HepG2 (cell line): Measurements from ENCODE around the gene PPRC1. TPM values are rescaled to one million over a fixed set of nuclear protein-coding genes. Genes with fewer than 3 reads are reported as not detected.

ENCODE experiments used
- EHMT2 ChIP-seq: fragments of 200-600 bp; sonication (generic); IDR thresholded peaks from 2 replicates; pipeline ENCODE4 v1.7.0; 2017; ENCODE audit warnings: antibody characterized with exemption, low read depth, low read length, borderline replicate concordance
- GPN1 ChIP-seq: sonication (generic); formaldehyde crosslinking; IDR thresholded peaks from 2 replicates; pipeline ENCODE4 v1.5.1; 2020; ENCODE audit warnings: missing genetic modification reagents, borderline replicate concordance
- HNRNPL ChIP-seq: fragments of 200-400 bp; formaldehyde crosslinking; IDR thresholded peaks from 2 replicates; pipeline ENCODE4 v1.6.1; 2017; ENCODE audit warnings: mild to moderate bottlenecking, low read depth, low read length
- KLF16 ChIP-seq, 2 experiments: sonication (generic) in 1 of 2; formaldehyde crosslinking in 1 of 2; IDR thresholded peaks; 2 replicates each; pipeline versions ENCODE4 v1.6.1 to v1.8.0; 2016 to 2023; ENCODE audit warnings: missing genetic modification reagents in 2 of 2, missing compliant biosample characterization in 1 of 2
- MXD1 ChIP-seq: sonication (generic); formaldehyde crosslinking; IDR thresholded peaks from 2 replicates; pipeline ENCODE4 v1.4.0; 2020; ENCODE audit warnings: mild to moderate bottlenecking, missing genetic modification reagents
- SATB2 ChIP-seq: sonication (generic); formaldehyde crosslinking; IDR thresholded peaks from 2 replicates; pipeline ENCODE4 v1.5.0; 2020; ENCODE audit warnings: missing genetic modification reagents
- TIGD3 ChIP-seq: sonication (generic); formaldehyde crosslinking; IDR thresholded peaks from 2 replicates; pipeline ENCODE4 v1.5.1; 2020; ENCODE audit warnings: mild to moderate bottlenecking, missing genetic modification reagents, borderline replicate concordance
- ZBTB49 ChIP-seq: sonication (generic); formaldehyde crosslinking; IDR thresholded peaks from 2 replicates; pipeline ENCODE4 v1.4.0; 2020; ENCODE audit warnings: missing genetic modification reagents, borderline replicate concordance
- ZC3H4 ChIP-seq: sonication (generic); formaldehyde crosslinking; IDR thresholded peaks from 2 replicates; pipeline ENCODE4 v1.4.0; 2020; ENCODE audit warnings: missing genetic modification reagents, borderline replicate concordance
- ZNF331 ChIP-seq: sonication (generic); formaldehyde crosslinking; IDR thresholded peaks from 2 replicates; pipeline ENCODE4 v1.4.0; 2020; ENCODE audit warnings: missing genetic modification reagents
- ZNF607 ChIP-seq: sonication (generic); formaldehyde crosslinking; IDR thresholded peaks from 2 replicates; pipeline ENCODE4 v1.5.1; 2020; ENCODE audit warnings: missing genetic modification reagents, mild to moderate bottlenecking, borderline replicate concordance
- ZNF678 ChIP-seq: sonication (generic); formaldehyde crosslinking; IDR thresholded peaks from 2 replicates; pipeline ENCODE4 v1.4.0; 2020; ENCODE audit warnings: mild to moderate bottlenecking, missing genetic modification reagents
- ZNF75D ChIP-seq: sonication (generic); formaldehyde crosslinking; IDR thresholded peaks from 2 replicates; pipeline ENCODE4 v1.8.1; 2023; ENCODE audit warnings: missing genetic modification reagents, mild to moderate bottlenecking, borderline replicate concordance
- ZNF768 ChIP-seq: sonication (generic); formaldehyde crosslinking; IDR thresholded peaks from 2 replicates; pipeline ENCODE4 v1.4.0; 2020; ENCODE audit warnings: missing genetic modification reagents
- ZNF883 ChIP-seq: sonication (generic); formaldehyde crosslinking; IDR thresholded peaks from 2 replicates; pipeline ENCODE4 v1.5.1; 2020; ENCODE audit warnings: mild to moderate bottlenecking, missing genetic modification reagents; ENCODE audit errors: not compliant biosample characterization
- polyA plus RNA-seq, 8 experiments: library from polyadenylated mRNA; depleted of rRNA in 3 of 8; stranded (reverse) in 7 of 8; unstranded in 1 of 8; fragments of >200 nt; fragmentation: Illumina TruSeq in 4 of 8; extraction: Trizol in 4 of 8; gene quantifications; 2 replicates each; pipeline versions ENCODE4 v1.2.1 to v1.2.3, GENCODE V29; 2011 to 2016; ENCODE audit warnings: low read depth in 4 of 8, missing spikeins in 1 of 8, mixed read lengths in 1 of 8; ENCODE audit not compliant: insufficient read depth in 1 of 8
- total RNA-seq, 5 experiments: library from RNA; depleted of rRNA; stranded (reverse); fragments of >200 nt; fragmentation: Illumina TruSeq; extraction: Trizol; gene quantifications; 2 replicates each; pipeline ENCODE4 v1.2.3, GENCODE V29; 2016; ENCODE audit warnings: low read depth in 1 of 5
- TF ChIP-seq, protein P1 (sequence below): sonication (generic); formaldehyde crosslinking; IDR thresholded peaks from 2 replicates; pipeline ENCODE4 v1.4.0; 2020; ENCODE audit warnings: mild to moderate bottlenecking, missing genetic modification reagents
- TF ChIP-seq, protein P2 (sequence below): sonication (generic); formaldehyde crosslinking; IDR thresholded peaks from 2 replicates; pipeline ENCODE4 v1.4.0; 2020; ENCODE audit warnings: missing genetic modification reagents
- TF ChIP-seq, protein P3 (sequence below), 2 experiments: IDR thresholded peaks; 2 replicates each; pipeline ENCODE4 v1.6.1; 2011 to 2012; ENCODE audit warnings: low read length in 2 of 2, borderline replicate concordance in 1 of 2, low read depth in 1 of 2, mild to moderate bottlenecking in 1 of 2, moderate library complexity in 1 of 2

Gene PPRC1
- total and polyA plus RNA-seq, 2 of the 13 experiments (the other 11 are each of a cell fraction or from before 2014, with no cell fraction given): 18.7 to 24.2 TPM

- TF ChIP-seq GPN1 (no peak), EHMT2 (peak; percentile 36; the same call in 1 of the 2 replicates), ZNF75D (CRISPR knock-in tag) (no peak), KLF16 (CRISPR knock-in tag; IDR thresholded peaks at IDR 0.05) (peak in 1 of 2 experiments; percentile 88; a peak in 3 of 4 replicates), ZNF331 (0 out of 2 replicates have a peak, but pooled peaks have one; percentile 60), TIGD3 (CRISPR knock-in tag) (0 out of 2 replicates have a peak, but pooled peaks have one; percentile 58), ZNF883 (peak; percentile 86), SATB2 (CRISPR knock-in tag) (peak; percentile 48; the same call in 1 of the 2 replicates), MXD1 (CRISPR knock-in tag) (peak; percentile 88), ZBTB49 (CRISPR knock-in tag) (no peak), ZNF607 (CRISPR knock-in tag) (peak; percentile 24; the same call in 1 of the 2 replicates), ZNF678 (CRISPR knock-in tag) (0 out of 2 replicates have a peak, but pooled peaks have one; percentile 67), ZC3H4 (no peak), HNRNPL (peak; percentile 38; the same call in 1 of the 2 replicates), ZNF768 (CRISPR knock-in tag) (peak; percentile 50; the same call in 1 of the 2 replicates)
- TF ChIP-seq, protein P1, sequence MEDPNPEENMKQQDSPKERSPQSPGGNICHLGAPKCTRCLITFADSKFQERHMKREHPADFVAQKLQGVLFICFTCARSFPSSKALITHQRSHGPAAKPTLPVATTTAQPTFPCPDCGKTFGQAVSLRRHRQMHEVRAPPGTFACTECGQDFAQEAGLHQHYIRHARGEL: 0 out of 2 replicates have a peak, but pooled peaks have one; percentile 44
- TF ChIP-seq, protein P2, sequence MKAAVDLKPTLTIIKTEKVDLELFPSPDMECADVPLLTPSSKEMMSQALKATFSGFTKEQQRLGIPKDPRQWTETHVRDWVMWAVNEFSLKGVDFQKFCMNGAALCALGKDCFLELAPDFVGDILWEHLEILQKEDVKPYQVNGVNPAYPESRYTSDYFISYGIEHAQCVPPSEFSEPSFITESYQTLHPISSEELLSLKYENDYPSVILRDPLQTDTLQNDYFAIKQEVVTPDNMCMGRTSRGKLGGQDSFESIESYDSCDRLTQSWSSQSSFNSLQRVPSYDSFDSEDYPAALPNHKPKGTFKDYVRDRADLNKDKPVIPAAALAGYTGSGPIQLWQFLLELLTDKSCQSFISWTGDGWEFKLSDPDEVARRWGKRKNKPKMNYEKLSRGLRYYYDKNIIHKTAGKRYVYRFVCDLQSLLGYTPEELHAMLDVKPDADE (CRISPR knock-in tag): peak; percentile 74; the same call in 1 of the 2 replicates
- TF ChIP-seq, protein P3, sequence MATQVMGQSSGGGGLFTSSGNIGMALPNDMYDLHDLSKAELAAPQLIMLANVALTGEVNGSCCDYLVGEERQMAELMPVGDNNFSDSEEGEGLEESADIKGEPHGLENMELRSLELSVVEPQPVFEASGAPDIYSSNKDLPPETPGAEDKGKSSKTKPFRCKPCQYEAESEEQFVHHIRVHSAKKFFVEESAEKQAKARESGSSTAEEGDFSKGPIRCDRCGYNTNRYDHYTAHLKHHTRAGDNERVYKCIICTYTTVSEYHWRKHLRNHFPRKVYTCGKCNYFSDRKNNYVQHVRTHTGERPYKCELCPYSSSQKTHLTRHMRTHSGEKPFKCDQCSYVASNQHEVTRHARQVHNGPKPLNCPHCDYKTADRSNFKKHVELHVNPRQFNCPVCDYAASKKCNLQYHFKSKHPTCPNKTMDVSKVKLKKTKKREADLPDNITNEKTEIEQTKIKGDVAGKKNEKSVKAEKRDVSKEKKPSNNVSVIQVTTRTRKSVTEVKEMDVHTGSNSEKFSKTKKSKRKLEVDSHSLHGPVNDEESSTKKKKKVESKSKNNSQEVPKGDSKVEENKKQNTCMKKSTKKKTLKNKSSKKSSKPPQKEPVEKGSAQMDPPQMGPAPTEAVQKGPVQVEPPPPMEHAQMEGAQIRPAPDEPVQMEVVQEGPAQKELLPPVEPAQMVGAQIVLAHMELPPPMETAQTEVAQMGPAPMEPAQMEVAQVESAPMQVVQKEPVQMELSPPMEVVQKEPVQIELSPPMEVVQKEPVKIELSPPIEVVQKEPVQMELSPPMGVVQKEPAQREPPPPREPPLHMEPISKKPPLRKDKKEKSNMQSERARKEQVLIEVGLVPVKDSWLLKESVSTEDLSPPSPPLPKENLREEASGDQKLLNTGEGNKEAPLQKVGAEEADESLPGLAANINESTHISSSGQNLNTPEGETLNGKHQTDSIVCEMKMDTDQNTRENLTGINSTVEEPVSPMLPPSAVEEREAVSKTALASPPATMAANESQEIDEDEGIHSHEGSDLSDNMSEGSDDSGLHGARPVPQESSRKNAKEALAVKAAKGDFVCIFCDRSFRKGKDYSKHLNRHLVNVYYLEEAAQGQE (IDR thresholded peaks at IDR 0.05; ENCODE audit: borderline replicate concordance in 1 of 2, low read depth in 1 of 2, low read length in 2 of 2): no peak
Measured at GRCh38 chr10:102151774-102152544, 19.1 kb downstream of the PPRC1 start, which contains the start of gene NOLC1 (continued).
